GM12878 (cell line): ENCODE results near the gene KRTAP13-1.
A peak's percentile ranks its signal among the peaks of the same experiment; 100 is the strongest.

Source experiments
- CTCF ChIP-seq, 3 experiments: IDR thresholded peaks in 2 of 3; conservative IDR thresholded peaks in 1 of 3; 2 replicates each; pipeline ENCODE4 v1.5.1; 2011; ENCODE audit warnings: low read depth in 3 of 3, low read length in 3 of 3, mild to moderate bottlenecking in 3 of 3, control low read depth in 2 of 3, moderate library complexity in 2 of 3, inconsistent platforms in 1 of 3, mixed read lengths in 1 of 3; ENCODE audit not compliant: control insufficient read depth in 2 of 3, insufficient read depth in 1 of 3; ENCODE audit errors: extremely low read depth in 1 of 3
- GABPA ChIP-seq: IDR thresholded peaks from 2 replicates; pipeline ENCODE4 v1.6.1; 2014; ENCODE audit warnings: antibody characterized with exemption, low read depth, mild to moderate bottlenecking, inconsistent platforms
- MYC ChIP-seq: IDR thresholded peaks from 2 replicates; pipeline ENCODE4 v1.6.1; 2011; ENCODE audit warnings: mild to moderate bottlenecking, low read length, moderate library complexity, inconsistent platforms; ENCODE audit not compliant: insufficient read depth, insufficient replicate concordance, insufficient read length, severe bottlenecking
- POLR2A ChIP-seq: IDR thresholded peaks from 2 replicates; pipeline ENCODE4 v1.6.1; 2011; ENCODE audit warnings: low read depth, mild to moderate bottlenecking, low read length

- no peak for TF ChIP-seq GABPA
- TF ChIP-seq MYC: no peak
- no peak for TF ChIP-seq POLR2A
- TF ChIP-seq CTCF (IDR thresholded peaks at IDR 0.05 in 2 of 3, conservative IDR thresholded peaks at IDR 0.05 in 1 of 3; ENCODE audit: control insufficient read depth in 2 of 3, extremely low read depth in 1 of 3, insufficient read depth in 1 of 3, low read depth in 3 of 3, low read length in 3 of 3): peak; percentile 36 to 41 (median 41); a peak in 5 of 6 replicates
Observed at GRCh38 chr21:30434033-30434631, 38.3 kb downstream of the KRTAP13-1 start.
